GM10248 (cell line): Measurements from ENCODE around the gene TRPV6.

Experiments used
- CTCF ChIA-PET: fragments of 300-600 bp; sonication (Branson Sonifier 250); formaldehyde crosslinking; extraction: SDS; loops from one replicate; lab custom pipeline; 2021; ENCODE audit warnings: antibody characterized with exemption; lab: Yijun Ruan, JAX
- POLR2A ChIA-PET: fragments of 350-650 bp; sonication (Branson Sonifier 250); formaldehyde crosslinking; extraction: SDS; loops from one replicate; lab custom pipeline; 2020; ENCODE audit warnings: antibody characterized with exemption; lab: Yijun Ruan, JAX
- DNase-seq: peaks from one replicate; pipeline ENCODE4 v3.0.0; 2012; ENCODE audit errors: extremely low spot score
- CTCF ChIP-seq: IDR thresholded peaks from 2 replicates; pipeline ENCODE4 v1.5.1; 2012; ENCODE audit warnings: mild to moderate bottlenecking, low read depth; ENCODE audit errors: extremely low read depth, missing control alignments, control extremely low read depth

The TRPV6 gene

GRCh38 chr7:142885311-142886230 is at the start of gene TRPV6:
Gene TRPV6, minus strand, starts transcription at chr7:142885745.
- POLR2A ChIA-PET, result no interaction called here
- CTCF ChIA-PET, result interaction anchor here (1.2 kb wide), 1 partner anchor 113 kb away, joined by 3 read pairs; no protein-coding TSS in a partner anchor
- DNase-seq, result no peak
- no peak for TF ChIP-seq CTCF

DNA sequence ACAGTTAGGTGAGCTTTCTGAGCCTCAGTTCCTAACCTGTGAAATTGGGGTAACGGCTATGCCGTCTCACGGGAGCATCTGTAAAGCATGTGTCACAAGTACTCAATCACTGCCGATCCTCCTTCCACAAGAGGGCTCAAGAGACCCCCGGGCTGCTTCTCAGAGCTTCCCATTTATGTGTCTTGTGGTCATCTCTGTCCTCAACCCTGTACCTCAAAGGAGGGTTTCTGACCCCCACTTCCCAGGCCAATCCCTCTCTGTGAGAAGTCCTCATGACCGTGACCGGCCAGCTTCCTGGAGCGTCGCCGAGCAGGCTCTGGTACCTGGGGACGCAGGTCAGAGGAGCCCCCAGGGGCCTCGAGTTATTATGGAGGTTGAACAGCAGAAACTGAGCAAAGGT is 48.5 kb upstream of the TRPV6 start:
- no peak for DNase-seq
- TF ChIP-seq CTCF, result no peak
- ChIA-PET CTCF (interaction anchor here (0.9 kb wide), 1 partner anchor 8 kb away, joined by 3 read pairs; no protein-coding TSS in a partner anchor), POLR2A (no interaction called here)

DNA sequence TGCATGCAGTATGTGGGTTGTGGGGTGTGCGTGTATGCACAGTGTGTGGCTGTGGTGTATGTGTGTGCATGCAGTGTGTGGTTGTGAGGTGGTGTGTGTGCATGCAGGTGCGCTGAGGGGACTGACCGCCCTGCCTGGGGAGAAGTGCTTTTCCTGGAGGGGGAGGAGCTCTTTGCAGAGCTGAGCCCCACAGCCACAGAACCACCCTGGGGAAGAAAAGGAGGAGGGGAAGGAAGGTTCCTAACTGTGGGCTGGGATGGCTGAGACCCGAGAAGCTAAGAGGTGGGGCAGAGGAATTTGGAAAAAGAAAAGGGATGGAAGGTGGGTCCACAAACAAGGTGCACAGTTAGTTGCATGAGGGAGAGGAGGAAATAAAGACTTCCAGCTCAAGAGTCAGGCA is 48.1 kb upstream of the TRPV6 start, which contains the start of gene TRPV5:
Gene TRPV5, minus strand, starts transcription at position 123 of the 400 bp plus-strand sequence. CDS start 287 bp downstream, outside the sequence.
- ChIA-PET CTCF (interaction anchor here (0.9 kb wide), 1 partner anchor 9 kb away, joined by 3 read pairs; no protein-coding TSS in a partner anchor), POLR2A (no interaction called here)
- TF ChIP-seq CTCF, result no peak
- no peak for DNase-seq

GRCh38 chr7:142933092-142933475 is 47.5 kb upstream of the TRPV6 start:
- POLR2A ChIA-PET, result no interaction called here
- no peak for TF ChIP-seq CTCF
- CTCF ChIA-PET, result interaction anchor here (0.9 kb wide), 1 partner anchor 9 kb away, joined by 3 read pairs; no protein-coding TSS in a partner anchor
- no peak for DNase-seq

DNA sequence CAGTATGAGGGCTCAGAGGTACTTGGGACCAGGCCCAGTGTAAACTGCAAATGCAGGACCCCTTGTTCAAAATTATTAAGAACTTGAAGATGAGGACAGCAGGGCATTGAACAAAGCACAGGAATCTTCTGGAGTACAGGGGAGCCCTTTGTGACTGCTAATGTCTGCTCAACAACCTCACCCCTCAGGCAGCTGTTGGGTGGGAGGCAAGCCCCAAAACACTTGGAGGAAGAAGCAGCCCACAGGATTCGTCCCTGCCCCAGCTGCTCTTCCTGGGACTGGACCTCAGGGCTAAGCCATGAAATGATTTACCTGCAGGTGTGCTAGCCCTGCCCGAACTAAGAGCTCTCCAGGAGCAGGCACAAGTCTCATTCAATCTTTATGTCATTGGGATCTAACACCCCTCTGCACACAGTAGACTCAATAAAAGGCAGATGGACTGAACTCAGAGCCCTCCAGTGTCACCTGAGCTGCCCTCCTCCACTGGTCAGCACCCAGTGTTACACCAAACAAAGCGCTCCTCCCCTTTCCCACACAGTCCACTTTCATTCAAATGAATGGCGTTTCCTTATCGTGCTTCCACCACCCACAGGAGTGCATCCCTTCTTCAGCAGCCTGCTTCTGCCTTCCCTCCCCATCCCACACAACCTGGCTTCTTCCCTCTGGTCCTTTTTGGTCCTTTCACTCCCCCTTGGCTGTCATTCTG is 47.0 kb upstream of the TRPV6 start:
- ChIA-PET POLR2A (no interaction called here), CTCF (no interaction called here)
- DNase-seq, result no peak

More for the DNA sequence above, 47.0 kb upstream of the TRPV6 start:
- TF ChIP-seq CTCF, result no peak
